ENCODE results near the gene DMD. TPM values are rescaled to one million over a fixed set of nuclear protein-coding genes. Genes with fewer than 3 reads are reported as not detected.

The DMD gene
- total RNA-seq, 1 donor from 2014 or later, result 22.9 TPM

DNA sequence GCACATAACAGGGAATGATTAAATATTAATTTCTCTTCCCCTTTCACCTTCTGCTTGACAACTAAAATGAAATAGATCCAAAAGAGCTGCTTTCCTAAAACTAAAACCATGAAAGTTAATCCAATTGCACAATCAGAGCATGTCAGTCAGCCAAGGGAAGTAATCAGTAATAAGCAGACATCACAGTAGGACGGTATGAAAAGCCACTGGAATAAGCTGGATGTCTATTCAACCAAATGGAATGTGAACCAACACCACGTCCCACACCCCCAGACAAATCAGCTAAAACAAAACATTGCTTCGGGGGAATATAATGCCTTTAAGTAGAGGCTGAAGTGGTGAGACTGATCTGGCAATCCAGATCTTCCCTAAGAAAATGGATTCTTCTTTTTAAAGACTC, 1280.1 kb downstream of the DMD start:
- H3K36me3 Mint-ChIP-seq (ENCODE audit: low read depth), result no peaks in the 10 kb centered on the region
- CTCF ChIA-PET, result no interaction called here
- H3K27me3 Mint-ChIP-seq, result no peaks in the 10 kb centered on the region
- no peaks in the 10 kb centered on the region for H3K4me1 Mint-ChIP-seq
- intact Hi-C loops (cut with micrococcal nuclease), result no loop called here
- POLR2A ChIA-PET, result no interaction called here
- no peak overlapping the region for H3K4me3 Mint-ChIP-seq
- no peaks in the 10 kb centered on the region for H3K9me3 Mint-ChIP-seq
- no peak for DNase-seq
- TF ChIP-seq, protein P1, sequence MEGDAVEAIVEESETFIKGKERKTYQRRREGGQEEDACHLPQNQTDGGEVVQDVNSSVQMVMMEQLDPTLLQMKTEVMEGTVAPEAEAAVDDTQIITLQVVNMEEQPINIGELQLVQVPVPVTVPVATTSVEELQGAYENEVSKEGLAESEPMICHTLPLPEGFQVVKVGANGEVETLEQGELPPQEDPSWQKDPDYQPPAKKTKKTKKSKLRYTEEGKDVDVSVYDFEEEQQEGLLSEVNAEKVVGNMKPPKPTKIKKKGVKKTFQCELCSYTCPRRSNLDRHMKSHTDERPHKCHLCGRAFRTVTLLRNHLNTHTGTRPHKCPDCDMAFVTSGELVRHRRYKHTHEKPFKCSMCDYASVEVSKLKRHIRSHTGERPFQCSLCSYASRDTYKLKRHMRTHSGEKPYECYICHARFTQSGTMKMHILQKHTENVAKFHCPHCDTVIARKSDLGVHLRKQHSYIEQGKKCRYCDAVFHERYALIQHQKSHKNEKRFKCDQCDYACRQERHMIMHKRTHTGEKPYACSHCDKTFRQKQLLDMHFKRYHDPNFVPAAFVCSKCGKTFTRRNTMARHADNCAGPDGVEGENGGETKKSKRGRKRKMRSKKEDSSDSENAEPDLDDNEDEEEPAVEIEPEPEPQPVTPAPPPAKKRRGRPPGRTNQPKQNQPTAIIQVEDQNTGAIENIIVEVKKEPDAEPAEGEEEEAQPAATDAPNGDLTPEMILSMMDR (IDR thresholded peaks at IDR 0.05), result no peak
- no peak overlapping the region for H3K27ac Mint-ChIP-seq
- no peak for ATAC-seq (ENCODE audit: low read depth)

DNA sequence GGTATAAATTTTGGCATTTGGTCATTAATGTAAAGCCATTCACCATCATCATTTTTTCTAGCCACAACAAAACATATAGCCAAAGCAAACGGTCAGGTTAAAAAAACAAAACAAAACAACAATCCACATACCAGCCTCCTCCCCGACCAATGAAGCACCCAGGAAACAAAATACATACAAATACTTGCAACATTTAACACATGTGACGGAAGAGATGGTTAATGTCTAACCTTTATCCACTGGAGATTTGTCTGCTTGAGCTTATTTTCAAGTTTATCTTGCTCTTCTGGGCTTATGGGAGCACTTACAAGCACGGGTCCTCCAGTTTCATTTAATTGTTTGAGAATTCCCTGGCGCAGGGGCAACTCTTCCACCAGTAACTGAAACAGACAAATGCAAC, 1282.0 kb downstream of the DMD start:
- CTCF ChIA-PET, result no interaction called here
- no peak for DNase-seq
- no peaks in the 10 kb centered on the region for H3K27me3 Mint-ChIP-seq
- intact Hi-C loops (cut with micrococcal nuclease), result no loop called here
- no peak for ATAC-seq (ENCODE audit: low read depth)
- no peak overlapping the region for H3K4me3 Mint-ChIP-seq
- peaks cover 2% of the 10 kb centered on the region for H3K9me3 Mint-ChIP-seq
- H3K27ac Mint-ChIP-seq, result no peak overlapping the region
- TF ChIP-seq, protein P1 (IDR thresholded peaks at IDR 0.05), result no peak
- POLR2A ChIA-PET, result no interaction called here
- H3K36me3 Mint-ChIP-seq (ENCODE audit: low read depth), result no peaks in the 10 kb centered on the region
- H3K4me1 Mint-ChIP-seq, result no peaks in the 10 kb centered on the region

DNA sequence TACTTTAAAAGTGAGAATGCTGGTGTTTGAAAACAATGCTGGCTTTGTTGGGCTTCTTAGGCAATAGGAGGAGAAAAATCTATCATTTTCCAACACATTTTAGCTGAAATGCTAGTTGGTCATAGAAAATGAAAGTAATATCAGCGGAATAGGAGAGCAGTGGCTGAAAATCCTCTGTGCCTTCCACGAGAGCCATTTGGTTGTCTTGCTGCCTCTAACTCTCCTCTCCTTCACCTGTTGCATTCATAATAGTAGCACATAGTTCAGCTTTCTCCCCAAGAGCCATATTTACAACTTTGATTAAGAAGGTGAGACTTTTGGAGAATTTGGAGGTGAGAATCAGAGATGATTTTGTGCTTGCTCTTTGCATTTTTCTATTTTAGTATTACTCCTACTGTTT, 1290.1 kb downstream of the DMD start:
- ChIA-PET CTCF (no interaction called here), POLR2A (no interaction called here)
- no peak overlapping the region for H3K4me3 Mint-ChIP-seq
- intact Hi-C loops (cut with micrococcal nuclease), result no loop called here
- H3K27me3 Mint-ChIP-seq, result no peaks in the 10 kb centered on the region
- TF ChIP-seq, protein P1 (IDR thresholded peaks at IDR 0.05), result no peak
- no peak overlapping the region for H3K27ac Mint-ChIP-seq
- ATAC-seq (ENCODE audit: low read depth) (no peak), DNase-seq (no peak)
- H3K4me1 Mint-ChIP-seq, result no peaks in the 10 kb centered on the region
- H3K36me3 Mint-ChIP-seq (ENCODE audit: low read depth), result no peaks in the 10 kb centered on the region
- H3K9me3 Mint-ChIP-seq, result peaks cover 2% of the 10 kb centered on the region

GRCh38 chrX:31909850-31910572, 1301.3 kb downstream of the DMD start:
- no peaks in the 10 kb centered on the region for H3K4me1 Mint-ChIP-seq
- H3K27ac Mint-ChIP-seq, result no peak overlapping the region
- no peaks in the 10 kb centered on the region for H3K27me3 Mint-ChIP-seq
- CTCF ChIA-PET, result no interaction called here
- no peak for DNase-seq
- H3K4me3 Mint-ChIP-seq, result no peak overlapping the region
- H3K9me3 Mint-ChIP-seq, result peaks cover 5% of the 10 kb centered on the region
- TF ChIP-seq, protein P1 (IDR thresholded peaks at IDR 0.05), result no peak
- POLR2A ChIA-PET, result no interaction called here
- intact Hi-C loops (cut with micrococcal nuclease), result no loop called here
- no peak for ATAC-seq (ENCODE audit: low read depth)
- no peaks in the 10 kb centered on the region for H3K36me3 Mint-ChIP-seq (ENCODE audit: low read depth)

GRCh38 chrX:31894152-31894551, 1317.2 kb downstream of the DMD start:
- TF ChIP-seq, protein P1 (IDR thresholded peaks at IDR 0.05), result no peak
- no peaks in the 10 kb centered on the region for H3K9me3 Mint-ChIP-seq
- H3K4me3 Mint-ChIP-seq, result no peak overlapping the region
- intact Hi-C loops (cut with micrococcal nuclease), result no loop called here
- DNase-seq (no peak), ATAC-seq (ENCODE audit: low read depth) (no peak)
- no peaks in the 10 kb centered on the region for H3K4me1 Mint-ChIP-seq
- H3K27me3 Mint-ChIP-seq, result no peaks in the 10 kb centered on the region
- ChIA-PET POLR2A (no interaction called here), CTCF (no interaction called here)
- H3K27ac Mint-ChIP-seq, result no peak overlapping the region
- H3K36me3 Mint-ChIP-seq (ENCODE audit: low read depth), result no peaks in the 10 kb centered on the region
